HL-60/S4 (cell line): ENCODE results near the gene GPR65.

ENCODE experiments used
- in situ Hi-C: fragments of 300-500 bp; cut with MboI; formaldehyde crosslinking; loops from 2 replicates; pipeline ENCODE4 v1.14.3; 2022; ENCODE audit warnings: low sequenced_read_pairs

Gene GPR65

DNA sequence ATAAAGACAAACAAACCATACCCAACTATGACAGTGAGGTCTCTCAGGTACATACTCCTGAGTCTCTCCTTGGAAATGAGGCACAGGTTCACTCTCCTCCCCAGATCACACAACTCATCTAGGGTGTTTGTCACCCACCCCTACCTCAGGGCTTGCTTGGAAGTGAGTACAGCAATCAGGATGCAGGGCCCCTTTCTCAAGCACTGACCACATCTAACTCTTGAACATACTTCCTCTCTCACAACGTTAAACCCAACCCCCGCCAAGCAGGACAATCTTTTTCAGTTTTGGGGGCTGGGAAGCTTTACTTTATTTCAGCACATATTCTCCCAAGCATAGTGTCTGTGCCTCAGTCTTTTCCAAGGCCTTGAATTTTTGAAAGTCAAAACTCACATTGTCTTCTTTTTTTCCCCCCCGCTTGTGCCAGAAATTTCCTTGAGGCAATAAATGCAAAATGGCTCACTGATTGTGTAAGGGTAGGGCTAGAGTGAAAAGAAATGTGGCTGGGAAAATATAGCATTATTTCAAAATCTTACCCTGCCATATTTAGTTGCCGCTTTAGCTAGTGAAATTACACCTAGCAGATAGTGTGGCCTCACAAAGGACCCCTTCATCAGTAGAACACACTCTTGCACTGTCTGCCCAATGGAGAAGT lies 2.4 kb upstream of the GPR65 start:
- in situ Hi-C loops: loop anchor here (25.0 kb wide), 1 partner anchor 160 kb away; no protein-coding TSS in a partner anchor

DNA sequence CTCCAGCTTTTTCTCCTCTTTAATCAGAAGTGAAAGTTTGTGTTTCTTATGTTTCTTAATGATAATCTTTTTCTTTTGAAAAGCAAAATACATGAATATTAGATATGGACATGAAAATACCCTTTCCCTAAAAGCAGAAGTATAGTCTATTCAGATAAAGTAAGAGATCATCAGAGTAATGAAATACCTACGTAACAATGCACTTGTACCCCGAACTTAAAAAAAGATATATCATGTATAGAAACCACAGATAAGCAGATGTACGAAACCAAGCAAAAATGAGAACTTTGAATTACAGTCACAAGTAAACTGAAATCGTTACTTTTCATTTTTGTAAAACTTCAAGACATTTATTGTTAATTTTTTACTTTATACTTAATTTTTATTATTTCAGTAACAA lies 1.5 kb upstream of the GPR65 start:
- in situ Hi-C loops: loop anchor here (25.0 kb wide), 1 partner anchor 159 kb away; no protein-coding TSS in a partner anchor

DNA sequence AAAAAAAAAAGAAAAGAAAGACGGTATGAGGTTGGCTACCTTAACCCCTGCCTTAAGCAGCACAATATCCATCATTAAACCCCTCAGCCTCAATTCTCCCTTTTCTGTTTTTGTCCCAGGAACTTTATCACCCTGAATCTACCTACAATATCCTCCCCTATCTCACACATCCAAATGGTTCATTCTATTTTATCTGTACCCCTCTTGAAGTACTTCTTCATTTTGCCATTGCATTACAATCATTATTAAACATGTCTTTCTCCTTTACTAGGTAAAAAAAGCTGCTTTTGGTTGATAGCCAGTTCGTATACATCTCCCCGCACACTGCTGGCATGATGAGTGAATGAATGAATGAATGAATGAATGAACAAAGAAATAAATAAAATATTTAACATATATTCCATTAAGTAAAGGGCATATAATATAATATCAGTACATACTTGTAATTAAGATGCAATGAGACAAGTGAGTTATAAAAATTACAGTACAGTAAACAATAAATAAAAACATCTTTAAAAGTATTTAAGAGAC lies 364 bp upstream of the GPR65 start:
- in situ Hi-C loops: loop anchor here (25.0 kb wide), 1 partner anchor 158 kb away; no protein-coding TSS in a partner anchor

DNA sequence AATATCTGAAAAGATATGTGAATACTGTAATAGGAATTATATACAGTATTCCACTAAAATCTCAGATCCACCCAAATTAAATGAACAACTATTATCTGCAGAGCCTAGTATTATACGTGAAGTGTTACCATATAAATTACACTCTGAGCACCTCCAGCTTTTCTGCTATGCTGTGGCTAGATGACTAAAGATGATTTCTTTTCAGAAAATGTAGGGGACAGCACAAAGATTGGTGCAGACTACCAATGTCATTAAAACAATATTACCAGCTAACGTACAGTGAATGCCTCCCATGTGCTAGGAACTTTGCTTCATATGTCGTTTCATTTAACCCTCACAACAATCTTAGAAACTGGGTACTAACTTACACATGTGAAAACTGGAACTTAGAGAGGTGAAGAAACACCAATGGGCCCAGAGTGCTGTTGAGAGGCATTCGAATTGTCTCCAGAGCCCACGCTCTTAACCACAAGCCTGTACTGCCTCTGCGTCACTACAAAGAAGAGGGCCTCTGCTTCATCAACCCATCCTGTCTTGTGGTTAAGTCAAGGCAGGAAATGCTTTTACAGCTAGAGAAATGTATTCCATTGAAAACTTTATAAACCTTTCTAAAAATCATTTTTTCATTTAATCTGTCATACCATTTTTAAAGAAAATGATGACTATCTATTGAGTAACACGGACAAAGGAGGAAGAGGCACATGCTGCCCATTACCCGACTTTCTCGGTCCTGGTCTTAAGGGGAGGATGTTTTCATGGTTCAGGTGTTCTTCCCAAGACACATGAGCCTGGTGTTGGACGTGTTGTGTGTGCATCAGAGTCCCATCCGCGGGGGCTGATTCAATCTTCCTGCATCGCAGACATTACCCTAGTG lies 1.3 kb downstream of the GPR65 start:
- in situ Hi-C loops: loop anchor here (25.0 kb wide), 1 partner anchor 156 kb away; no protein-coding TSS in a partner anchor

DNA sequence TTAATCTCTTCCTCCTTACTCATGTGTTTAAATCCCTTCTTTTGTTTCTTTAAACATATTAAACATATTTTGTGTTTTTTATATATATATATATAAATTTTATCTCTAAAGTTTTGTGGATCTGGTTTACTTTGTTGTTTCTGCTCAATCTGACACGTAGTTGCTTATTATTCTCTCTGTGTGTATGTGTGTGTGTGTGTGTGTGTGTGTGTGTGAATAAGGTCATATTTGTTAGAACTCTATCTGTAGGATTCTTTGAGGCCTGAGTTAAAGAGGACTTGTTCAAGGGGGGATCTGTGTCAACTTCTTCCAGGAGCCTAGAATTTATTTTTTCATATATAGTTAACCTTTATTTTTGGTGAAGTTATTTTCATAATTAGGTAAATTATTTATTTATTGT lies 2.7 kb downstream of the GPR65 start:
- in situ Hi-C loops: loop anchor here (25.0 kb wide), 1 partner anchor 155 kb away; no protein-coding TSS in a partner anchor

DNA sequence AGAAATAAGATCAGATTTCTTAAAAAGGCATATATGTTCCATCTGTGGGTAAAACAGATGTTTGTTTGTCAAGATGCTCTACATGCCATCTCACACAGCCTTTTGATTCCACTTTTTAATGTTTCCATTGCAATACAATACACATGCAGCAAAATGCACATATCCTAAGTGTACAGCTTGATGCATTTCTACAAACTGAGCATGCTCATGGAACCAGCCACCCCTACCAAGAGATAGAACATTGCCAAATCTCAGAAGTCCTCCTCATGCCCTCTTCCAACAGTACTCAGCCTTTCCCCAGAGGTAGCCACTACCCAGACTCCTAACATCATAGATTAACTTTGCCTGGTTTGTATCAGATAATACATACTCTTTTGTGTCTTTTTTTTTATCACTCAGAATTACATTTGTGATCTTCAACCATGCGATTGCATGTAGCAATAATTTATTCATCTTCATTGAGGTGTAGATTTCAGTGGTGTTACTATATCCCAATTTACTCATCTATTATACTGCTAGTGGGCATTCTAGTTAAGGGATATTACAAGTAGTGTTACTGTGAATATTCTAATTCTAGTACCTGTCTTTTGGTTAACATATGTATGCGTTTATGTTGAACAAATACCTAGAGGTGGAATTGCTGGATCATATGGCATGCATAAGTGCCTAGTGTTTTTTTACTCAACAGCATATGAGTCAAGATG lies 3.3 kb downstream of the GPR65 start:
- in situ Hi-C loops: loop anchor here (25.0 kb wide), 1 partner anchor 154 kb away; no protein-coding TSS in a partner anchor

DNA sequence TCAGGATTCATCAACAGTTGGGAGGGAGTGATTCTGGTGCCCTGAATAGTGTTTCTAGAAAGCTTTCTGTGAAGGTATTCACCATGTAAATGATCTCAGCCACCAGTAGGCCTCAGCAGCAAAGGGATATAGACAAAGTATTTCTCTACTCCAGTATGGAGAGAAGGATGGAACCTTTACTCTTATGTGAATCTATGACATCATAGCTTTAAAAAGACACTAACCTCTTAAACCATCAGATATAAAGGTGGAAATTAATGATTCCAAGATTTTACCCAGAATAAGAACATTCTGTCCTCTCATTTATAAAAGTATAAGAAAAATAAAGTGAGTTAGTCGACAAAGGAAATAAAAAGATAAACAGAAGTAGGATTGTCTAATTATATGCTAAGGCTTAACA lies 4.6 kb downstream of the GPR65 start:
- in situ Hi-C loops: loop anchor here (25.0 kb wide), 1 partner anchor 153 kb away; no protein-coding TSS in a partner anchor

DNA sequence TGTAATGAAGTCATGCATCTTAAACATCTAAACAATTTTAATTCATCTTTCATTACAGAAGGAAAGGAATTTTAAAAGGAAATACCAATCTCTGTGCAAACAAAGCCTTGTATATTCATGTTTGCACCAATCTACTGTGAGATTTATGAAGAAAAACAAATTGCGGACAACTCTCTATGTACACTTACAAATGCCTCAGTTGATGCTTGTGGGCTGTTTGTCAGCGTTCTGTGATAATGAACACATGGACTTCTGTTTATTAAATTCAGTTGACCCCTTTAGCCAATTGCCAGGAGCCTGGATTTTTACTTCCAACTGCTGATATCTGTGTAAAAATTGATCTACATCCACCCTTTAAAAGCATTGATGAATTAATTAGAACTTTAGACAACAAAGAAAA lies 5.4 kb downstream of the GPR65 start:
- in situ Hi-C loops: loop anchor here (25.0 kb wide), 1 partner anchor 152 kb away; no protein-coding TSS in a partner anchor

DNA sequence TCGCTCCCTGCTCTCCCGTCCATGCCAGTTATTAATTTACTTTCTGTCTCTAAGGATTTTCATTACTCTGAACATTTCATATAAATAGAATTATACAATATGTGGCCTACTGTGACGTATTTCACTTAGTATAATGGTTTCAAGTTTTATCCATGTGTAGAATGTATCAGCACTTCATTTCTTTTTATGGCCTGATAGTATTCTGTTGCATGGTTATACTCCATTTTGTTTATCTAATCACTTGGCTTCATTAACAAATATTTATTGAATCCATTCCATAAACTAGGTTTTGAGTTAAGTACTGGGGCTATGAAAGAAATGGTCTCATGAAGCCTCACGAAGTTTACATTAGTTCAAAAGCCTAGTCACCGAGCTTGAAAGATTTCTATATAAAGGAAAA lies 7.6 kb downstream of the GPR65 start:
- in situ Hi-C loops: loop anchor here (25.0 kb wide), 1 partner anchor 150 kb away; no protein-coding TSS in a partner anchor

DNA sequence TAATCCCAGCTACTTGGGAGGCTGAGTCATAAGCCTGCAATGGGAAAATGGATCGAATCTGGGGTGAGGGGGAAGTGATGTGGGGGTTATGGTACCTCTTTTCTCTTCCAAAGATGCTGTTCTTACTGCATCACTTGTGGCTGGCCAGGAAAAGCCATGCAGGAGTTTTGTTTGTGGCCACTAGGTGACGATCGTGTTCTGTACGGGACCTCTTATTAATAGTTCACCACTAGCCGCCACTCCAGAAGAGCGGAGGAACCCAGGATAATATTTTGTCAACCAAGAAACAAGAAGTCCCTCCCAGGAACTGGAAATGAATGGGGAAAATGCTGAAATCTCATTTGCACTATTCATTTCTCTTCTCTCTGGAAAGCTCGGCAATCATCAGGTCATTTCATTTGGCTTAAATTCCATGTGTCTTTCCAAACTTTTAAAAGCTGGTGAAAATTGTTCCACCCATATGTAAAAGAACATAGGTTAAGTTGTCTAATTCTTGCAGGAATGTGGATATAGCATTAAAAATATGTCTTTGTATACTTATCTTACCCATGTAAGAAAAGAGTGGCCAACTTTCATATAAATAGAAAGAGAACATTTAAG lies 8.9 kb downstream of the GPR65 start:
- in situ Hi-C loops: loop anchor here (25.0 kb wide), 1 partner anchor 148 kb away; no protein-coding TSS in a partner anchor

DNA sequence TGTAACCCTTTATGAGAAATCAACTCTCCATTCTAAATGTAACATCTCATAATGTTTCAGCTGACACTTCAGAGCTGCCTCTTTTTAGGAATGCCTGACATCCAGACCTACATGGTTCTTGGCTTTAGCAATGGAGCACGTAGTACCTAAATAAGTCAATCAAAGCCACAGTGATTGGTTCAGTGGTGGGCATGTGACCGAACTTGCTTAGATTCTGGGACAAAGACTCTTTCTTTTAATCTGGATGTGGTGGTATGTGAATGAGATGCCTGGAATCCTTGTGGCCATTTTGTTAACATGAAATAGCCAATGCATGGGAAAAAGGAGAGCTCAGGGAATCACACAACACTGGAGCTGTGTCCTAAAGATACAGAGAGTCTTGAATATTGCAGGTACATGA lies 11.8 kb downstream of the GPR65 start:
- in situ Hi-C loops: loop anchor here (25.0 kb wide), 1 partner anchor 146 kb away; no protein-coding TSS in a partner anchor

DNA sequence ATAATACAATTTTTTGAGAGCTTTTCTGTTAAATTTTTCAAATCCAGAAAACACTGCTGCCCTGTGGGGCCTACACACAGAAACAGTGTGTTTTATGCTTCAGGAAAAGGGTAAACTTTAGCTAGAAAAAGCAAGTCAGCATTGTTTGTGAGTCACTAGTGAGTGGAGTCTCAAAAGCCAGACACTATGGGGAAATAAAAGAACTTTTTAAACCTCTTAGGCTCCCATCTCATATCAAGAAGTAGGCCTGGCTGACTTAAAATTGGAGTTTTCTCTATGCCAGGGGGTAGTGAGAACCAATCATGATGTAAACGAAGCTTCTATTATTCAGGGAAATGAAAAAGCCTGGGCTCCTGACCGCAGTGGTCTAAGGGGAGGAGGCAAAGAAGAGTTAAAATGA lies 12.6 kb downstream of the GPR65 start:
- in situ Hi-C loops: loop anchor here (25.0 kb wide), 1 partner anchor 145 kb away; no protein-coding TSS in a partner anchor

DNA sequence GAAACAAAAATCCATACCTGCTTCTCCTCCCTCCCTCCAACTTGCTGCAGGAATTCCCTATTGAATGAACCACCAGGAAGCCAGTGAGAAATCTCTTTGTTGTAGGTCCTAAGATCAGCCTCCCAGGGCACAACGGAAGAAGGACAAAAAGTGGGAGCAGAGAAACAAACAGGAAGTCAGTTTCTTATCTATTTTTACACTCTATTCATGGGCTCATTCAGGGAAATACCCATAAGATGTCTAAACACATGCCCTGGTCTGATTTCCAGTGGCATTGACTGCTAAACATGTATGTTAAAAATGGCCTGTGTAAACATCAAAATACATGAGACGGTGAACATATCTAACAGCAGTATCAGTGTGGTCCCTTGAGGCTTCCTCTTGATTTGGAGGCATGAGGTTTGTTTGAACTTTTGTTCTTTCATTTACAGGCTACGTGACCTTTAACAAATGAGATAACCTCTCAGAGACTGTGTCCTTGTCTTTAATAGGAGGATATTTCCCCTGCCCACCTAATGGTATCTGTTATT lies 18.8 kb downstream of the GPR65 start:
- in situ Hi-C loops: loop anchor here (25.0 kb wide), 1 partner anchor 139 kb away; no protein-coding TSS in a partner anchor

DNA sequence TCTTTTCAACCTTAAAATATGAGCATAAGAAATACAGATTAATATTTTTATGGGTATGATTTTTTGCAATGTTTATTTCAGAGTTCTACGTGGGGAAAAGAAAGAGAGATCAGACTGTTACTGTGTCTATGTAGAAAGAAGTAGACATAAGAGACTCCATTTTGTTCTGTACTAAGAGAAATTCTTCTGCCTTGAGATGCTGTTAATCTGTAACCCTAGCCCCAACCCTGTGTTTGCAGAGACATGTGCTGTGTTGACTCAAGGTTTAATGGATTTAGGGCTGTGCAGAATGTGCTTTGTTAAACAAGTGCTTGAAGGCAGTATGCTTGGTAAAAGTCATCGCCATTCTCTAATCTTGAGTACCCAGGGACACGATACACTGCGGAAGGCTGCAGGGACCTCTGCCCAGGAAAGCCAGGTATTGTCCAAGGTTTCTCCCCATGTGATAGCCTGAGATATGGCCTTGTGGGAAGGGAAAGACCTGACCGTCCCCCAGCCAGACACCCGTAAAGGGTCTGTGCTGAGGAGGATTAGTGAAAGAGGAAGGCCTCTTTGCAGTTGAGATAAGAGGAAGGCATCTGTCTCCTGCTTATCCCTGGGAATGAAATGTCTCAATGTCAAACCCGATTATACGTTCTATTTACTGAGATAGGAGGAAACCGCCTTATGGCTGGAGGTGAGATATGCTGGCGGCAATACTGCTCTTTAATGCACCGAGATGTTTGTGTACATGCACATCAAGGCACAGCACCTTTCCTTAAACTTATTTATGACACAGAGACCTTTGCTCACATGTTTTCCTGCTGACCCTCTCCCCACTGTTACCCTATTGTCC lies 19.5 kb downstream of the GPR65 start:
- in situ Hi-C loops: loop anchor here (25.0 kb wide), 1 partner anchor 138 kb away; no protein-coding TSS in a partner anchor

DNA sequence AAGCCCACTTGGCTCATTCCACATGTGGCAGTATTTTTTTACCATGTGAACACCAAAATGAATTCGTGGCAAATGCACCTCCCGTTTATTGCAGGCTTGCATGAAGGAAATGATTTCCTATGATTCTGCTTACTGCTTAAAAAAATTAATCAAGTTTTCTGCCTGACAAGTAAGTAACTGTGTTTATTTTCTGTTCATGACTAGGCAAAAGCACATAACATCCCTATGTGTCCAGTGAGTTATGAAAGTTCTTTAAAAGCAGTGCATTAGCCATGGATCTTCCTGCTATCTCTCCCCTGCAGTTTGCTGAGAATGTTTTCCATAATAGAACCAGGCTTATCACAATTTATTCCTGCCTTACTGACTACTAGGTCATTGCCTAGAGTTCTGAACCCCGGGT lies 20.4 kb downstream of the GPR65 start:
- in situ Hi-C loops: no loop called here

DNA sequence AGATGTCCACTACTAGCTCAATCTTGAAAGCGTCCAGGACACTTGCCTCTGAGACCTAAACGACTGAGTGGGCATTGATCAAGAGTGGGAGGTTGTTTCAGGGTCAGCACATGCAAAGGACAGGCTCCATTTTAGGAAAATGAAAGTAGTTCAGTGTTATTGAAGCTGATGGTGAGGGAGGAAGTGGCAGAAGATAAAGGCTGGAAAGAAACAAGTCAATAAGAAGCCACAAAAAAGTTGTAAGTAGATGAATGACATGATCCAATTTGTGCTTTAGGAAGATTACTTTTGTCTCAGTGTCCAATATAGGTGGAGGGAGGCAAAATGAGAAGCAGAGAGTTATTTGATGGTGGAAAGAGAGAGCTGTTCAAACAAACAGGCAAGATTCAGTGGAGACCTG lies 22.0 kb downstream of the GPR65 start:
- in situ Hi-C loops: no loop called here

DNA sequence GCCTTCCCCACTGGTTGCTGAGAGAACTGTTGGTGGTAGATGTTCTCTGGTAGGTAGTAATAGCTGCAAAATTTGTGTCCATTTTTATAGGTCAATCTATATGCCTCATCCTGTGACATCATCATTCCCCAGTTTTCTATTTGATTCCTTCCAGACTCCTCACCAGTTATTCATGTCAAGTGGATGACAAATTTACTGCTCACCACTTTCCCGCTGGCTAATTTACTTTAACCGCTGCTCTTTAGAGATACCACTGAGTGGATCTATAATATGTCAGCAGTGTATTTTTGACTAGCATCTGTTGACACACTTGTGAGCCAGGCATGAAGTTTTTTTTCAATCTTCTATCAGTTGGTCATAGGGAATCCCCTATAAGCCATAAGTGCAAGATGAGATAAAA lies 24.6 kb downstream of the GPR65 start:
- in situ Hi-C loops: no loop called here

DNA sequence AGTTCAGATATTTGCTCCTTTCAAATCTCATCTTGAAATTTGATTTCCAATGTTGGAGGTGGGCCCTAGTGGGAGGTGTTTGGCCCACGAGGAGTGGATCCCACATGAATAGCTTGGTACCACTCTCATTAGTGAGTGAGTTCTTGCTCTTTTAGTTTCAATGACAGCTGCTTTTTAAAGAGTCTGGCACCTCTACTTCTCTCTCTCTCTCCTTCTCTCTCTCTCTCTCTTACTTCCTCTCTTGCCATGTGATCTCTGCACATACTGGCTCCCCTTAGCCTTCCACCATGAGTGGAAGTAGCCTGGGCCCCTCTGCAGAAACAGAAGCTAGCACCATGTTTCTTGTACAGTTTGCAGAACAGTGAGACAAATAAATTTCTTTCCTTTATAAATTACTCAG lies 25.1 kb downstream of the GPR65 start:
- in situ Hi-C loops: no loop called here

DNA sequence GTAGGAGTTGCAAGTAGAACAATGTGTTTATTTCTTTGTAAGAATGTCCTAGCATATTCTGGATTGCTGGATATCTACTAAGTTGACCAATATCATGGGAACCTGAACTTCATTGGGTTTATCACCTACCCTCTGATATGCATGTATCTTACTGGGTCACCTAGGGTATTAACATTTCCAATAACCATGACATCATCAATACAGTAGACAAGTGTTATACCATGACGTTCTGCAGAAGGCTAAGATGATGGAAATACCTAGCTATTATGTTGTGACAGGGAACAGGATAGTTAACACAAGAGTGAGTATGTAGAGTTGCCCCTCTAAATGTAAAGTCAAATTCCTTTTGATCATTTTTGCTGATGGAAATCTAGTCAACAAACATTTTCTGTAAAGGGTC lies 26.0 kb downstream of the GPR65 start:
- in situ Hi-C loops: no loop called here
